ENCODE results near the gene IL6ST. TPM values are rescaled to one million over a fixed set of nuclear protein-coding genes. Genes with fewer than 3 reads are reported as not detected.

IL6ST gene
- total RNA-seq, 1 experiment from 2014 or later: 181 TPM

DNA sequence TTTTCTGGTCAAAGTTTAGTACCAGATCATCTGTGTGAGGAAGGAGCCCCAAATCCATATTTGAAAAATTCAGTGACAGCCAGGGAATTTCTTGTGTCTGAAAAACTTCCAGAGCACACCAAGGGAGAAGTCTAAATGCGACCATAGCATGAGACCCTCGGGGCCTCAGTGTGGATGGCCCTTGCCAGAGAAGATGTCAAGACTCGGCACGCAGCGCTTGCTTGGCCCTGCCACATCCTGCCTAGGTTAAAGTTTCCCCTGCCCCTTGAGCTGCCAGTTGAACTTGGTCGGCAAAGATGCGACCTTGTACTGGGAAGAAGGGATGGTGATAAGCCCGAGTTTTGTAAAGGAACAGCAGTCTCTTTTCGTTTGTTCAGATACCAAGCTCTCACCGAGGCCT, 77.8 kb downstream of the IL6ST start:
- H3K27me3 ChIP-seq (ENCODE audit: control insufficient read depth, insufficient read depth, low read length): no peaks in the 10 kb centered on the region
- ChIA-PET CTCF (no interaction called here), POLR2A (interaction anchor here (0.5 kb wide), 1 partner anchor 145 kb away, joined by 6 read pairs; no protein-coding TSS in a partner anchor)
- H3K27ac ChIP-seq (ENCODE audit: low read length): no peak overlapping the region
- ATAC-seq (no peak), DNase-seq (ENCODE audit: low read depth, low spot score) (no peak)
- no TSS peak for BruUV-seq (replicated peaks)
- in situ Hi-C loops (cut with HindIII; ENCODE audit: low pct_unique_long_range_greater_than_20kb, low sequenced_read_pairs) (no loop called here), intact Hi-C loops (cut with micrococcal nuclease; ENCODE audit: unreplicated experiment) (no loop called here)
- no peak overlapping the region for H3K4me3 ChIP-seq (ENCODE audit: low read depth in 2 of 2, low read length in 2 of 2)
- no peaks in the 10 kb centered on the region for H3K4me1 ChIP-seq (ENCODE audit: control insufficient read depth, insufficient read depth, low read length)
- H3K9me3 ChIP-seq (ENCODE audit: control insufficient read depth, insufficient read depth, low read depth, low read length): no peaks in the 10 kb centered on the region
- no peak for TF ChIP-seq POLR2AphosphoS5 (IDR thresholded peaks at IDR 0.05; ENCODE audit: low read depth, low read length)
- H3K36me3 ChIP-seq (ENCODE audit: control insufficient read depth, insufficient read depth, low read length): no peaks in the 10 kb centered on the region

- POLR2A ChIA-PET: no interaction called here
These were observed 79.0 kb downstream of the IL6ST start for GRCh38 chr5:55915783-55916182.

More at GRCh38 chr5:55915783-55916182, 79.0 kb downstream of the IL6ST start:
- CTCF ChIA-PET: no interaction called here
- no peak overlapping the region for H3K27ac ChIP-seq (ENCODE audit: low read length)
- H3K27me3 ChIP-seq (ENCODE audit: control insufficient read depth, insufficient read depth, low read length): no peaks in the 10 kb centered on the region
- ATAC-seq: no peak
- no peaks in the 10 kb centered on the region for H3K4me1 ChIP-seq (ENCODE audit: control insufficient read depth, insufficient read depth, low read length)
- H3K36me3 ChIP-seq (ENCODE audit: control insufficient read depth, insufficient read depth, low read length): no peaks in the 10 kb centered on the region
- DNase-seq (ENCODE audit: low read depth, low spot score): no peak
- intact Hi-C loops (cut with micrococcal nuclease; ENCODE audit: unreplicated experiment) (no loop called here), in situ Hi-C loops (cut with HindIII; ENCODE audit: low pct_unique_long_range_greater_than_20kb, low sequenced_read_pairs) (no loop called here)
- no TSS peak for BruUV-seq (replicated peaks)
- TF ChIP-seq REST (IDR thresholded peaks at IDR 0.05; ENCODE audit: insufficient read depth in 1 of 2, low read depth in 2 of 2, low read length in 1 of 2) (no peak), POLR2AphosphoS5 (IDR thresholded peaks at IDR 0.05; ENCODE audit: low read depth, low read length) (no peak), TCF7L2 (IDR thresholded peaks at IDR 0.05; ENCODE audit: low read depth, low read length) (no peak), SIN3A (IDR thresholded peaks at IDR 0.05; ENCODE audit: borderline replicate concordance, insufficient read depth, low read depth, low read length) (no peak)
- TF ChIP-seq, protein P1, sequence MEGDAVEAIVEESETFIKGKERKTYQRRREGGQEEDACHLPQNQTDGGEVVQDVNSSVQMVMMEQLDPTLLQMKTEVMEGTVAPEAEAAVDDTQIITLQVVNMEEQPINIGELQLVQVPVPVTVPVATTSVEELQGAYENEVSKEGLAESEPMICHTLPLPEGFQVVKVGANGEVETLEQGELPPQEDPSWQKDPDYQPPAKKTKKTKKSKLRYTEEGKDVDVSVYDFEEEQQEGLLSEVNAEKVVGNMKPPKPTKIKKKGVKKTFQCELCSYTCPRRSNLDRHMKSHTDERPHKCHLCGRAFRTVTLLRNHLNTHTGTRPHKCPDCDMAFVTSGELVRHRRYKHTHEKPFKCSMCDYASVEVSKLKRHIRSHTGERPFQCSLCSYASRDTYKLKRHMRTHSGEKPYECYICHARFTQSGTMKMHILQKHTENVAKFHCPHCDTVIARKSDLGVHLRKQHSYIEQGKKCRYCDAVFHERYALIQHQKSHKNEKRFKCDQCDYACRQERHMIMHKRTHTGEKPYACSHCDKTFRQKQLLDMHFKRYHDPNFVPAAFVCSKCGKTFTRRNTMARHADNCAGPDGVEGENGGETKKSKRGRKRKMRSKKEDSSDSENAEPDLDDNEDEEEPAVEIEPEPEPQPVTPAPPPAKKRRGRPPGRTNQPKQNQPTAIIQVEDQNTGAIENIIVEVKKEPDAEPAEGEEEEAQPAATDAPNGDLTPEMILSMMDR (IDR thresholded peaks at IDR 0.05): no peak
- H3K4me3 ChIP-seq (ENCODE audit: low read depth in 2 of 2, low read length in 2 of 2): no peak overlapping the region
- H3K9me3 ChIP-seq (ENCODE audit: control insufficient read depth, insufficient read depth, low read depth, low read length): no peaks in the 10 kb centered on the region

Measured in Panc1 (cell line).